Liver (tissue), 3 donors: Measurements from ENCODE around the gene ENPP1.

Experiments used
- EGR1 ChIP-seq, 2 donors: IDR thresholded peaks; 2 replicates each; pipeline ENCODE4 v1.6.1; 2016 to 2018; ENCODE audit warnings: antibody characterized with exemption in 2 of 2, low read depth in 2 of 2
- FOXA2 ChIP-seq: IDR thresholded peaks from 2 replicates; pipeline ENCODE4 v1.6.1; 2016; ENCODE audit warnings: antibody characterized with exemption
- GABPA ChIP-seq, 2 donors: IDR thresholded peaks in 1 of 2; conservative IDR thresholded peaks in 1 of 2; 2 replicates each; pipeline ENCODE4 v1.6.1; 2016; ENCODE audit warnings: antibody characterized with exemption in 2 of 2, mild to moderate bottlenecking in 1 of 2, moderate library complexity in 1 of 2
- HNF4G ChIP-seq: IDR thresholded peaks from 2 replicates; pipeline ENCODE4 v1.6.1; 2016; ENCODE audit warnings: antibody characterized with exemption
- RAD21 ChIP-seq, 2 donors: IDR thresholded peaks; 2 replicates each; pipeline ENCODE4 v1.6.1; 2016; ENCODE audit warnings: antibody characterized with exemption in 2 of 2, mild to moderate bottlenecking in 2 of 2
- SP1 ChIP-seq: IDR thresholded peaks from 2 replicates; pipeline ENCODE4 v1.6.1; 2018; ENCODE audit warnings: antibody characterized with exemption, mild to moderate bottlenecking
- TAF1 ChIP-seq: conservative IDR thresholded peaks from 2 replicates; pipeline ENCODE4 v1.6.1; 2016; ENCODE audit warnings: antibody characterized with exemption, mild to moderate bottlenecking
- YY1 ChIP-seq: IDR thresholded peaks from 2 replicates; pipeline ENCODE4 v1.6.1; 2016; ENCODE audit warnings: antibody characterized with exemption, mild to moderate bottlenecking
- TF ChIP-seq, protein P1 (sequence below): IDR thresholded peaks from 2 replicates; pipeline ENCODE4 v1.6.1; 2016; ENCODE audit warnings: antibody characterized with exemption
- TF ChIP-seq, protein P2 (sequence below): fragments of 150-350 bp; IDR thresholded peaks from 2 replicates; pipeline ENCODE4 v1.5.1; 2017; ENCODE audit warnings: improper control_type of control experiment, low read depth, low read length; ENCODE audit not compliant: missing input control
- TF ChIP-seq, protein P3 (sequence below): IDR thresholded peaks from 2 replicates; pipeline ENCODE4 v1.6.1; 2016; ENCODE audit warnings: antibody characterized with exemption
- TF ChIP-seq, protein P4 (sequence below): IDR thresholded peaks from 2 replicates; pipeline ENCODE4 v1.6.1; 2016; ENCODE audit warnings: antibody characterized with exemption, mild to moderate bottlenecking
- TF ChIP-seq, protein P5 (sequence below): IDR thresholded peaks from 2 replicates; pipeline ENCODE4 v1.6.1; 2016; ENCODE audit warnings: antibody characterized with exemption
- donor health status: healthy.
- donor health status: healthy.

DNA sequence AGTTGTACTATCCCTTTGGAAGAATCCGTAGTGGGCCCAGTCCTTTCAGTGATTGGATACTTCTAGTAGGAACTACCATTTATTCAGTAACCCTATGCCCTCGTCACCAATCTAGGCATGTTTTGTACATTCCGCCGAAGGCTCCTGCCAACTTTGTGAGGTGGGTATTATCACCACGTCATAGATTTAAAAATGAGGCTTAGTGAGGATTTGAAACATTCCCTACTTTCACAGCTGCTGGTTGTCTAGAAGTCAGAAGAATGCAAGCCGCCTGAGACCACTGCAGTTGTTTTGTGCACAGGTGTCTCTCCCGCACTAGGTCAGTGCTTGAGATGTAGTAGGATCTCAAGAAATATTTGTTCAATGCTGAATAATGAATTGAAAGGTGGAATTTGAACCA is 32.6 kb downstream of the ENPP1 start:
- TF ChIP-seq, protein P1, sequence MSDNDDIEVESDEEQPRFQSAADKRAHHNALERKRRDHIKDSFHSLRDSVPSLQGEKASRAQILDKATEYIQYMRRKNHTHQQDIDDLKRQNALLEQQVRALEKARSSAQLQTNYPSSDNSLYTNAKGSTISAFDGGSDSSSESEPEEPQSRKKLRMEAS = no peak
- TF ChIP-seq, protein P2, sequence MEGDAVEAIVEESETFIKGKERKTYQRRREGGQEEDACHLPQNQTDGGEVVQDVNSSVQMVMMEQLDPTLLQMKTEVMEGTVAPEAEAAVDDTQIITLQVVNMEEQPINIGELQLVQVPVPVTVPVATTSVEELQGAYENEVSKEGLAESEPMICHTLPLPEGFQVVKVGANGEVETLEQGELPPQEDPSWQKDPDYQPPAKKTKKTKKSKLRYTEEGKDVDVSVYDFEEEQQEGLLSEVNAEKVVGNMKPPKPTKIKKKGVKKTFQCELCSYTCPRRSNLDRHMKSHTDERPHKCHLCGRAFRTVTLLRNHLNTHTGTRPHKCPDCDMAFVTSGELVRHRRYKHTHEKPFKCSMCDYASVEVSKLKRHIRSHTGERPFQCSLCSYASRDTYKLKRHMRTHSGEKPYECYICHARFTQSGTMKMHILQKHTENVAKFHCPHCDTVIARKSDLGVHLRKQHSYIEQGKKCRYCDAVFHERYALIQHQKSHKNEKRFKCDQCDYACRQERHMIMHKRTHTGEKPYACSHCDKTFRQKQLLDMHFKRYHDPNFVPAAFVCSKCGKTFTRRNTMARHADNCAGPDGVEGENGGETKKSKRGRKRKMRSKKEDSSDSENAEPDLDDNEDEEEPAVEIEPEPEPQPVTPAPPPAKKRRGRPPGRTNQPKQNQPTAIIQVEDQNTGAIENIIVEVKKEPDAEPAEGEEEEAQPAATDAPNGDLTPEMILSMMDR = no peak
- TF ChIP-seq, protein P3, sequence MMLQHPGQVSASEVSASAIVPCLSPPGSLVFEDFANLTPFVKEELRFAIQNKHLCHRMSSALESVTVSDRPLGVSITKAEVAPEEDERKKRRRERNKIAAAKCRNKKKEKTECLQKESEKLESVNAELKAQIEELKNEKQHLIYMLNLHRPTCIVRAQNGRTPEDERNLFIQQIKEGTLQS = no peak
- no peak for TF ChIP-seq YY1
- TF ChIP-seq HNF4G = no peak
- TF ChIP-seq, protein P4, sequence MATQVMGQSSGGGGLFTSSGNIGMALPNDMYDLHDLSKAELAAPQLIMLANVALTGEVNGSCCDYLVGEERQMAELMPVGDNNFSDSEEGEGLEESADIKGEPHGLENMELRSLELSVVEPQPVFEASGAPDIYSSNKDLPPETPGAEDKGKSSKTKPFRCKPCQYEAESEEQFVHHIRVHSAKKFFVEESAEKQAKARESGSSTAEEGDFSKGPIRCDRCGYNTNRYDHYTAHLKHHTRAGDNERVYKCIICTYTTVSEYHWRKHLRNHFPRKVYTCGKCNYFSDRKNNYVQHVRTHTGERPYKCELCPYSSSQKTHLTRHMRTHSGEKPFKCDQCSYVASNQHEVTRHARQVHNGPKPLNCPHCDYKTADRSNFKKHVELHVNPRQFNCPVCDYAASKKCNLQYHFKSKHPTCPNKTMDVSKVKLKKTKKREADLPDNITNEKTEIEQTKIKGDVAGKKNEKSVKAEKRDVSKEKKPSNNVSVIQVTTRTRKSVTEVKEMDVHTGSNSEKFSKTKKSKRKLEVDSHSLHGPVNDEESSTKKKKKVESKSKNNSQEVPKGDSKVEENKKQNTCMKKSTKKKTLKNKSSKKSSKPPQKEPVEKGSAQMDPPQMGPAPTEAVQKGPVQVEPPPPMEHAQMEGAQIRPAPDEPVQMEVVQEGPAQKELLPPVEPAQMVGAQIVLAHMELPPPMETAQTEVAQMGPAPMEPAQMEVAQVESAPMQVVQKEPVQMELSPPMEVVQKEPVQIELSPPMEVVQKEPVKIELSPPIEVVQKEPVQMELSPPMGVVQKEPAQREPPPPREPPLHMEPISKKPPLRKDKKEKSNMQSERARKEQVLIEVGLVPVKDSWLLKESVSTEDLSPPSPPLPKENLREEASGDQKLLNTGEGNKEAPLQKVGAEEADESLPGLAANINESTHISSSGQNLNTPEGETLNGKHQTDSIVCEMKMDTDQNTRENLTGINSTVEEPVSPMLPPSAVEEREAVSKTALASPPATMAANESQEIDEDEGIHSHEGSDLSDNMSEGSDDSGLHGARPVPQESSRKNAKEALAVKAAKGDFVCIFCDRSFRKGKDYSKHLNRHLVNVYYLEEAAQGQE = no peak
- TF ChIP-seq, protein P5, sequence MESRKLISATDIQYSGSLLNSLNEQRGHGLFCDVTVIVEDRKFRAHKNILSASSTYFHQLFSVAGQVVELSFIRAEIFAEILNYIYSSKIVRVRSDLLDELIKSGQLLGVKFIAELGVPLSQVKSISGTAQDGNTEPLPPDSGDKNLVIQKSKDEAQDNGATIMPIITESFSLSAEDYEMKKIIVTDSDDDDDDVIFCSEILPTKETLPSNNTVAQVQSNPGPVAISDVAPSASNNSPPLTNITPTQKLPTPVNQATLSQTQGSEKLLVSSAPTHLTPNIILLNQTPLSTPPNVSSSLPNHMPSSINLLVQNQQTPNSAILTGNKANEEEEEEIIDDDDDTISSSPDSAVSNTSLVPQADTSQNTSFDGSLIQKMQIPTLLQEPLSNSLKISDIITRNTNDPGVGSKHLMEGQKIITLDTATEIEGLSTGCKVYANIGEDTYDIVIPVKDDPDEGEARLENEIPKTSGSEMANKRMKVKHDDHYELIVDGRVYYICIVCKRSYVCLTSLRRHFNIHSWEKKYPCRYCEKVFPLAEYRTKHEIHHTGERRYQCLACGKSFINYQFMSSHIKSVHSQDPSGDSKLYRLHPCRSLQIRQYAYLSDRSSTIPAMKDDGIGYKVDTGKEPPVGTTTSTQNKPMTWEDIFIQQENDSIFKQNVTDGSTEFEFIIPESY = no peak
- no peak for TF ChIP-seq RAD21 (IDR thresholded peaks at IDR 0.05)
- TF ChIP-seq SP1 = no peak
- TF ChIP-seq GABPA (IDR thresholded peaks at IDR 0.05 in 1 of 2, conservative IDR thresholded peaks at IDR 0.05 in 1 of 2) = no peak
- TF ChIP-seq TAF1 = no peak
- no peak for TF ChIP-seq EGR1 (IDR thresholded peaks at IDR 0.05; ENCODE audit: low read depth in 2 of 2)
- TF ChIP-seq FOXA2 = no peak
